Activated CD4-positive, CD25-positive, alpha-beta regulatory T cell treated with anti-CD3 and anti-CD28 coated beads, Interleukin-2, amount 50 U/mL, for 72 hours (primary cell): ENCODE data around the gene TCF7L2.

Source experiments
- DNase-seq: peaks from one replicate; pipeline ENCODE4 v3.0.0; 2021

The TCF7L2 gene

DNA sequence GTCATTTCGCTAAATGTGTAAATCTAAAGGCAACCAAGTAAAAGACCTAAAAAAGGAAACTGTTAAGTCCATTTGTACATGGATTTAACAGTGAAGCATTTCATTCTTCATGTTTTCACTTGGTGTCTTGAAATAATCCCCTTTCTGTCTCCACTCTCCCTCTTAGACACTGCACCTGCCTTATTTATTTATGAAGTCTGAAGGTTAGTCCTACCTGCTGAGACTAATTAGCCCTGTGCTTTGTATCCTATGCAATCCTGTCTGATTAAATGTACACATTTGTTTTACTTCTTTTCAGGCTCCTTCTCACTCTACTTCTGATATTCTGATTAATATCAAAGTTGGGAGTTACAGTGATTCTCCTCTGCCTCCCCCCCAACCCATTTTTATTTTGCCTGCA is 1.9 kb upstream of the TCF7L2 start:
- DNase-seq, result no peak

DNA sequence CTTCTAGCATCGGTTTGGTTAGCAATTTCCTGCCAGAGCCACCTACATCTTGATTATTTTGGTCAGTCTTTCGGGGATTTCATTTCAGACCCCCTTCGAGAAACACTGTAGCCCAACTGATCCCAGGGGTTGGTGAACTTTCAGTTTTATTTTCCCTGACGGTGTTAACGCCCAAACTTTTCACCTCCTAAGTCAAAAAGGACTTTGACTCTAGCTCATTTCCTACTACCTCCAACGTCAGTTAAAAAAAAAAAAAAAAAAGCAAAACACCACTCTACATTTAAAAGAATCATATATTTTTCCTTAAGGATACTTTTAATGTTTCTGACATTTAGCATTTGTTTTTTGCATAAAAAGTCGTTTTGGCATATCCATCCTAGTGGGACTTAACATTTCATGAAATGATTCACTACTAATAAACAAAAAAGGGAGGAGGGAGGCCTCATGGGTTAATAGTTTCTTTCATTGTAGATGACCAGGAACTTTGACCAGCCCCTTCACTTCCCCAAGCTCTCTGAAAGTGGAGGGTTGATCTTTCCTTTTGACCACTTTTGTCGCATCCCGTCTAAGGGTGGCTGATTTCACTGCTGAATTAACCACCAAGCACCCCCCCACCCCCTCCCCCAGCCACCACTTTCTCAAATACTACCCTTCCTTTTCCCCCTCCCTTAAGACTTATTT is 764 bp upstream of the TCF7L2 start:
- no peak for DNase-seq

DNA sequence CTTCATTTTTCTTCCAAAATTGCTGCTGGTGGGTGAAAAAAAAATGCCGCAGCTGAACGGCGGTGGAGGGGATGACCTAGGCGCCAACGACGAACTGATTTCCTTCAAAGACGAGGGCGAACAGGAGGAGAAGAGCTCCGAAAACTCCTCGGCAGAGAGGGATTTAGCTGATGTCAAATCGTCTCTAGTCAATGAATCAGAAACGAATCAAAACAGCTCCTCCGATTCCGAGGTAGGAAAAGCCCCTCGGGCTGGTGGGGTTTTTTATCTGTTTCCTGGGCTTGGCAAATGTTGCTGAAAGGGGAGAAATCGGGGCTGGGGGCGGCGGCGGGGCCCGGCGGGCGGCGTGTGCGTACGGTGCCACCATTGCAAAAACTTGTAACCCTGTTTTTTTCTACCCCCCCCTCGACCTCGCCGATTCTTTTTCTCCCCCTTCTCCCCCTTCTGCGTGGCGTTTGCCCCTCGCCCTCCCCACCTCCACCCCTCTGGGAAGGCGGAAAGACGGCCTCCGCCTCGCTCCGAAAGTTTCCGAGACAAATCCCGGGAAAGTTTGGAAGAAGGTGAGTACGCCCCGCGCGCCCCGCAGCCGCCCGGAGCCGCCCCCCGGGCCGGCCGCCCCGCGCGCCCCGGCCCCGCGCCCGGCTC is 789 bp downstream of the TCF7L2 start:
- DNase-seq, result no peak

DNA sequence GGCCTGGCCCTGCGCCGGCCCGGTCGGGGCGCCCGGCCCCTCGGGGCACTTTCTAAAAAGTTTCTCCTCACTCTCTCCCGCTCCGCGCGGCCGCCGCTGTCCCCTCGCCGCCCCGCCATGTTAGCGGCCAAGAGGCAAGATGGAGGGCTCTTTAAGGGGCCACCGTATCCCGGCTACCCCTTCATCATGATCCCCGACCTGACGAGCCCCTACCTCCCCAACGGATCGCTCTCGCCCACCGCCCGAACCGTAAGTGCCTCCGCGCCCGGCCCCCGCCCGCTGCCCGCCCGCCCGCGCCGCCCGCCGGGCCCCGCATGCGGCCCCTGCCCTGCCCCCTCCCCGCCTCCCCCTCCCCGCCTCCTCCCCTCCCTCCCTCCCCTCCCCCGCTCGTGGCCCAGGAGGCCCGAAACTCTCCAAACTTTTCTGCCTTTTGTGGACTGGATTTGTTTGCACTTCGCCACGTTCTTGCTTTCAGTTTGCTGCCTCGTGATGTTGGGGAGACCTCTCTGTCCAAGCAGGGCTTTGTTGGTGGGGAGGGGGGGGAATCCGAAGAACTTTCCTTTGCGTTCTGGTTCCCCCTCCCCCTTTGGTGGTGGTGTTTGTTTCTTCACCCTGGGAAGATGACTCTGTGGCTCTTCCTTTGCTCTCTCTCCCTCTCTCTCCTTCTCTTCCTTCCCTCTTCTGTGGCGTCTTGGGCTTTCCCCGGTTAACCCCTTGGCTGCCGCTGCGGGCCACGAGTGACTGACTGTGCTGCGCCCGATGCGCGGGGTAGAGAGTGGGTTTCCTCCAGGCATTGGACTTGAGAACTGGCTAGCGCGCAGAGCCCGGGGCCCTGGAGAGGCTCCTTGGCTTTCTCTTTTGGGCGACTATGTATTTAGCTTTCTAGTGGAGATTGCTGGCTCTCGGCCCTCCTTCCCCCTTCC is 1.6 kb downstream of the TCF7L2 start:
- no peak for DNase-seq

DNA sequence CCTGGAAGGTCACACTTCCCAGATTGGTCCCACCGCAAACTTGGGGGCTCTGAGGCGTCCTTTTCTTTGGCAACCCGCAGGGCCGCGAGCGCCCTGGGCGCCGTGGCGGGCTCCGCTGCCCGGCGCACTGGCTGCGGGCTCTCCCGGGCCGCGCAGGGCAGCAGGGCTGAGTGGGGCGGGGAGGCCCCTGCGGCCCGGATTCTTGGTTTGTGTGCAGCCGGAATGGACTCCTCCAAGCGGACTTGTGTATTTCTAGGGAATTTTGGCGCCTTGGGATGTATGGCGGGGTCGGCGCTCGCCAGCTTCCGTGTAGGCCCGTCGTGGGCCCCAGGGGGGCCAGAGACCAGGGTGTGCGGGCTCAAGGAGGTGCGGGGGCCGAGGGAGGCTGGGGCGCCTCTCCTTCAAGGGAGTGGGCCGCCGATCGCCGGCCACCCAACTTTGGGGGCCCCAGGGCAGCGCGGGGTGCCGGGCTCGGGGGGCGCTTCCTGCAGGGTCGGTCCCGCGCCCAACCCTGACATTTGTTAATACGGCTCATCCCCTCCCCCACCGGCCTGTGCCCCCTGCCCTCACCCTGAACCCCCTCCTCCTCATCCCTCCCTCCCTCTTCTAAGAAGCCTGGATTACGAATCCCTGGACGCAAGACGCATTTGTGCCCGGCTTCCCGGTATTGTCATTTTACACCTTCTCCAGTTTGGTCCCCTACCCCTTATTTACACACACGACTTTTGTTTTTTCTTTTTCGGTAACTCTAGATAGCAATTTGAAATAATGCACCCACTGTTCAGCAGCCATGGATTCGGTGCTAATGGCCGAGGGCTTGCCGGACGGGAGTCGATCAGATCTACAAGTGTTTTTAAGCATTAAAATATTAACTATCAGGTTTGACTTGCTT is 2.5 kb downstream of the TCF7L2 start:
- no peak for DNase-seq

DNA sequence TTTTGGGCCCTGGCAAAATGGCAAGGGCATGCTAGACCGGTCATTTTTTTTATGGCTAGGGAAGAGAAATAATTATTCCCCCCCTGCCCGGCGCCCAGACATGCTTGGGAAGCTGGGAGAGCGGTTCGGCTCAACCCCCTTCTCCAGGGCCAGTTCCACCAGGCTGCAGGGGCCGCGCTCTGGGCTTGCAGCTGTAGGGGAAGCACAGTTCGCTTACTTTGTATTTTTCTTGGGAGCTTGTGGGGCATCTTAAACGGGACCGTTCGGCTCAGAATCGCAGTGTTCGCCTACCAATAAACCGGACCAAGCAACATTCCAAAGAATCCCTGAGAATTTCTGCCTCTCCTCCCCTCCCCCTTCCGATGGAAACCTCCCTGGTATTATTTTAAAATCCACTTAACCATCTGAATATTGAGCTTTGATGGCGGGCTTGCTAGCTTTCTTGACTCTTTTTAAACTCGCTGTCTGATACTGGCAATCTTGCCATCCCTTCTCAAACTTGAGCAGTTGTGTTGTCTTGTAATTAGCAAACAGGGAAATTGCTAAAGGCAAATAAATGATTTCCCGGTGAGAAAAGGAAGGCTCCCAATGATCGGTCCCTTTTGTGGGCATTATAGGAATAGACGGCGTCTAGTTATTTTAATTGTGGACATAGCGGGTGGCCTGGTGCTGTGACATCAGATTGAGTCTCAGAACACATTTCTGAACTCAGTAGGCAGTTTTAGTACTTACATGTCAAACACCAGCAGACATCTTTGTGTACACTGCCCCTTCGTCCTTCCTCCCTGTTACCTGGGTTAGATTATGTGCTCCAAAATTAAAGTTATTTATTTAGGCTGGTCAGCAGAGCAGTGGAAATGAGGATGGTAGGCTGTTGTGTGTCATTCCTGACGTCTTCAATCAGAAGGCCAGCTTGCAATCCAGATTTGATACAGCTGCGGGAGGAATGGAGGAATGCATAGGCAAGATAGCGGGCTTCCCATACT is 3.4 kb downstream of the TCF7L2 start:
- no peak for DNase-seq

DNA sequence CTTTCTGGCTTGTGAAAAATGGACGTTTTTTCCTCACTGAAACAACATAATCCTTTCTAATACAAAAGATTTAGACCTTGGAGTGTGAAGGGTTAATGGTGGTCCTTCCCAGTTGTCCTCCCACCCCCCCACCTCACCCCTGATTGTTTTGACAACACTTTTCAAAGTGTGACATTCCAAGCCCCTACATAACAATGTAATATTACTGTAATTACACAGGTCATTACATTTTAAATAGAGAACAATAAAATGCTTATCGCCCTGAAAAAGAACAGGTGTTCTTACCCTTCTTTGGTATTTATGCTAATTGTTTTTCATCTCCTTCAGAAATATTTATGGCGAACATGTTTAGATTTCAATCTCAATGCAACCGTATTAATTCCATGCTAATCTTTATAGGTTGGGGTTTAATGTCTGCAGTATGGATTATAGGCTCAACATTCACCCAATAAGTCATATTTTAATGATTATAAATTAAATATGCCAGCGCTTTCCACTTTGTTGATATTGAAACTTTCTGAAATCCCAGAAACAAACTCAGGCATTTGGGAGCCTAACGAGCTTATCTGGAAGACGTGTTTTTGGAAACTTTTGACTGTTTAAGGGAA is 5.0 kb downstream of the TCF7L2 start:
- DNase-seq, result no peak

DNA sequence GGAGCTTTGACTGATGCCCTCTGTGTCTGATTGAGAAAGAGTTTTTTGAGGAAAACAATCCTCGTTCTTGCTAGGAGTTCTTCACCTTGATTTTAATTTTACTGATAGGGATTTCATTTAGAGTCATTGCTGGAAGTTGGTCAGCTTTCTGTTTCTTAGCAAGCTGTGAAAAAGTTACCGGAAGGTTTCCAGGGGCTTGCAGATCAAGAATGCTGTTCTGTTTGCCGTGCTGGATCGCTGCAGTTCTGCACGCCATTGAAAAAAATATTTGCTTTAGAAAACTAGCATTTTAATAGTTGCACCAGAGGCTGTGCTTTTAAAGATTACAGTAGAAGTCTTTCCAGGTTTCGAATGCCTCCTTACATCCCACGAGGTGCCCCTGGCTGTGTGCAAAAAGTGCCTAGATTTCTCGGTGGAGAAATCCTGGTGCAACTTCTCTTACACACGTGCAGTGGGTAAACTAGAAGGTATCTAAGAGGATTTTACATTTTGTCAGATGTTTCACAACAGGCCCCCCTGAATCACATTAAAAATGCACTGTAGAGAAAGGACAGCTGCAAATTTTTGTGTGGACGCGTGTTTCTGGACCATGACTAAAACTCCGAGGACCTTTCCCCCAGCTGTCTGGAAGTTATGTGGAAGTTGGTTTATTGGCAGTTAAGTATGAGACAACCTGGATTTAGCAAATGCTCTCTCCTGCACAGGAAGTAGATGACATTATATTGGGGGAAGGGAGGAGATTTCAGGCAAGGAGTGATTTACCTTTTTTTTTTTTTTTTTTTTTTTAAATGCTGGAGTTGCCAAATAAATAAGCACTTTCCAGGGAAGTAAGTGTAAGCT is 5.8 kb downstream of the TCF7L2 start:
- no peak for DNase-seq

DNA sequence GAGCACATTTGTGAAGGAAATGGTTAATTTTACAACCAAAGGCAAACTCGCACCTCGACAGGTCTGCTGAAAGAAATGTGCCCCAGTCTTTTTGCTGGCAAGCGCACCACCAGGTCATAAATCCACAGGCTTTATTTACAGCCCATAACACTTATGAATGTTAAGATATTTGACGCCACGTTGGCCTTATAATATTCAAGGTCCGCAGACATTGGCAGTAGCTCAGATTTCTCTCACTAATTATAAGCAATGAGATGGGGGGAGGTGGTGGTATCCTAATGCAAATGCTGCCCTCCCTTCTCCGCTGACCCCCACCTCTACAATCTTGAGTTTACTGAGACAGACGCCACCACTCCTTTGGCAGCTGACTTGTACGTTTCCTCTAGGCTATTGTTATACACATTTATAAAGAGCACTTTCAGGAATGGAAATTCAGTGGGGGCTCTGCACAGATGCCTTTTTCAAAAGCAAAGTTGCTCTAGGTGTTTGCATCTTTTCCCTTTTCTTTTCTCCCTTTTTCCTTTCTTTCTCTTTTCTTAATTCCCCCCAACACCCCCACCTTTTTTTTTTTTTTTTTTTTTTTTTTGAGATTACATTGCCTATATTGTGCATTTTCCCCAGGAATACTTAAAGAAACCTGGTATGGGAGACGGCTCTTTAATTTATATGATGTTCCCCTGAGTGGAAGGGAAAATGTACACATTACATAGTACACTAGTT is 6.7 kb downstream of the TCF7L2 start:
- DNase-seq, result no peak

DNA sequence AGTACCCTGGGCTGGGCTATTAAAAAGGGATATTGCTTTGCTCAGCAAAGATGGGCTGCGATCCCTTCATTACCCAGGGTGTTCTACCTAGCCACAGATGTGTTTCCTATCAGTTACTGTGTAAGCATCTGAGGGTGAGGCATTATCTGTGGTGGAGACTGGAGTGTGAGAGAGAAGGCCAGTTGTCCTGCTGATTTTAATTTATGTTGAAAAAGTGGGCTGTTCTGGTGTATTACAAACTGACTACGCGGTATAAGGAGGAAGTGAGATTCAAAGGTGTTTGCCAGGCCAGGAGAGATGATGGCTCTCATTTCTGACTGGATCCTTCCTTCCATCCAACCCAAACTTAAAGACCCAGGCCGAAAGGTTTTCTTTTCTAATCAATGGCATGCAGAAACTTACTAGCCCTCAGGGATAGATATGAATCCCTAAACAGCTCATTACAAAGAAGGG is 7.6 kb downstream of the TCF7L2 start:
- DNase-seq, result no peak

DNA sequence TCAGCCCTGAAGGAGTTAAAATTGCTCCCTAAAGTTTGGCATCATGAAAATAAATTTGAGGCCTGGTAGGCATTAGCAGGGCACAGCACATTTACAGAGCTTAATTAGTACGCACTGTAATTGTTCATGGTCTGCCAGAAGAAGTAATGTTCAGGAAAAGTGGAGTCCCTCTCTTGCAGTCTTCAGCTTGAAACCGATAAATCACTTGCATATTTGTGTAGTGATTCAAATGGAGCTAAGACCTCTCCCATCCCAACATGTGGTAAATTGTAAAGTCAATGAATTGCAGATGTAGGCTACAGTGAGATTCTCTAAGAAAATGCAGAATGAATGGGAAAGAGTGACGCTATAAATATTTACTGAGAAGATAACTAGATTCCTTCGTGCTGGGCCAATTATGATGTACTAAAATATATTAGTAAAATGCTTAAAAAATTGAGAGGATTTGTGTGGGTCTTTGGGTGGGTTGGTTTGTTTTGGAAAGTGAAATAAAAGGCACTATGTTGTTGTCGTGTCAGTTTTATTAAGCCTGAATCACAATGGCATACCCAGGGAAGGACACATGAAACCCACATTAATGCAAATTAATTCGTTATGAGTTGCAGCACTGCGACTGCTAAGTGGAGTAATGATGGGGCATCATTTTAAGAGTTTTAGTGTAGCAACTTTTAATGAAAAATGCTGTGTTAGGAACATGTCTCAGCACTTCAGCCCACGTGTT is 8.4 kb downstream of the TCF7L2 start:
- DNase-seq, result no peak

DNA sequence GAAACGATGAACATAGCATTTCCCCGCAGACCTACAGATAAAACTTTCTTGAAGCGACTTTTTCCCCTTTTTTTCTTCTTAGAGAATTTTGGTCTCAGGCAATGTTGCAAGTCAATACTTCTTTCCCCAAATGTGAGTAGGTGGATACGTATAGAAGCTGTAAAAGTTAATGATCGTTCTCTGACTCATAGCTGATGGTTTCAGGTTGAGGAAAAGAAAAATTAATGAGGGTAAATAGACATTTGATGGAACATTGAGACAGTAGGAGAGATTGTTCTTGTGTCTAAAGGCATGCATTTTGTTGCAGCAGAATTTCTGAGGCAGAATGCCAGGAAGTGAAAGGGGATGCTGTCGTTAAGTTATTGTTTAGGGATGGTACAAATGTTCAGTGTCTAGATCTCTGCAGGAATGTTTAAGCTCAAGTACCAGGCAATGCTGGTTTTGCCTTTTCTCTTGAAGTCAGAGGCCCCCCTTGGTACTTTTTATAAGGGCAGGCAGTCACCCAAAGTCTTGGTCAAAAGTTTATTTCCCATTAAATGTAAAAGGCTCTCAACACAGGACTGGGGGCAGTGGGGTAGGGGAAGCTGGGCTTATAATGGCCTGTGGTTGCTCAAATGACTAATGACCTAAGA is 9.3 kb downstream of the TCF7L2 start:
- DNase-seq, result no peak

DNA sequence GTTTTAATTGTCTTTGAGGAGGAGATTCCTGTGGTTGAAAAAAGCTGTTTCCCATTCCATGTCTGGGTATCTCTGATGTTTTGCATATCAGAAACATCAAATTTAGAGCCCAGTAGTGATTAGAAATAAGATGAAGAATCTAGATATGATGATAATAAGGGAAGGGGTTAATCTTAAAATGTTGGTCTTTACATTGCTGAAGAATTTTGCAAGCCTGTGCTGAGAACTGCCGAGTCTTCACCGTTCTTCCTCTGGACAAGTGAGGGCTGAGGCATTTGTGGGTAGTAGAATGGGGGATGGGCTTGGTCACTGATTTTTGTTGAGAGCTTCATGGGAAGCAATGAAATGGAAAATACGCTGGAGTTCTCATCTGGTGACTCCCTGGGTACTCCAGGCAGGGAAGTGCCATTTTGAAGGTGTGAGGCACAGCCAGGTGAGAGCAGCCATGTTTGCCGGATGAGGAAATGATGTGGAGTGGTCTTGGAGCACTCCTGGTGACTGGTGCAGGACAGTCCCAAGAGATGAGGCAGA is 10.2 kb downstream of the TCF7L2 start:
- no peak for DNase-seq

DNA sequence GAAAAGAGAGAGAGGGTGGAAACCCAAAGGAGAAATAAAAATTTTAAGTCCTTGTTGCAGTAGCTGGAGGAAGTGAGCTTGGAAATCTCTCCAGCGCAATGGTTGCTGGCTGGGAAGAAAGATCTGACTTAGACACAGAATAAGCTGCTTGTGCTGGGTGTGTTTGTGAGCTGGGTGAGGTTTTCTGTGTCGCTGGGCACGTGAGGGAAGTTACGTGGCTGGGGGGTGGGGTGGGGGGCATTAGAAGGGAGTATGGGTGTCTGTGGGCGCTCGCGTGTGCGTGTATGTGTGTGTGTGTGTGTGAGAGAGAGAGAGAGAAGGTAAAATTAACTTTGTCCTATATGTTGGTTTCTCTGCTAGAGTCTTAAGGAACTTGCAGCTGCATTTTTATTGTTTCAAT is 11.6 kb downstream of the TCF7L2 start:
- DNase-seq, result no peak

DNA sequence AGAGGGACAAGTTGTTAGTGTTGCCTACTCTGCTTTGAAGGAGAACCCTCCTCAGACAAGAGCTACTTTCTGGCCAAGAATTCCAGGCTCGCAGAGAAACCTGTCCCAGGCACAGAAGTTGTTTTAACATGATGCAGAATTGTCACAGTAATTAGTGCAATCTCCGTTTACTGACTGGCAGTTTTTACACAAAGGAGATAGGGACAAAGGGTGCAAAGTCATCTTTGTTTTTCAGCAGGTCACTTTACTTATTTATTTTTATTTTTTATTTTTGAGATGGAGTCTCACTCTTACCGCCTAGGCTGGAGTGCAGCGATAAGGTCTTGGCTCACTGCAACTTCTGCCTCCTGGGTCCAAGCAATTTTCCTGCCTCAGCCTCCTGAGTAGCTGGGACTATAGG is 12.3 kb downstream of the TCF7L2 start:
- no peak for DNase-seq

DNA sequence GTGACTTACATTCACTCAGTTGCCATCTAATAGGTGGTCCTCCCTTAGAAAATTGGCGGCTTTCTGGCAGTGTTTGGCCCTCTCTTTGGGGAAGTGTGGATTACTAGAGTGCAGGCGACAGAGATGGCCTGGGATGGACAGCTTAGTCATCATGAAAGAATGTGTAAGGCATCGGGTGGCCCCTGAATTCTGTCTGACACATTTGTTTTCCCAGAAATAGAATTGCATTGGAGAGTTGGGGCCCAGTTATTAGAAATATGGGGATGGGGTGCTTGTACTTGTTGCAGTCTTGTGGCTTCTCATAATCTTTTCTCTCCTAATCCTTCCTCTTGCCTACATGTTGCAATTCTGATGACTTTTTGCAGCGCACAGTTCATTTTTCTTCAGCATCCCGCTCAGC is 13.8 kb downstream of the TCF7L2 start:
- DNase-seq, result no peak

DNA sequence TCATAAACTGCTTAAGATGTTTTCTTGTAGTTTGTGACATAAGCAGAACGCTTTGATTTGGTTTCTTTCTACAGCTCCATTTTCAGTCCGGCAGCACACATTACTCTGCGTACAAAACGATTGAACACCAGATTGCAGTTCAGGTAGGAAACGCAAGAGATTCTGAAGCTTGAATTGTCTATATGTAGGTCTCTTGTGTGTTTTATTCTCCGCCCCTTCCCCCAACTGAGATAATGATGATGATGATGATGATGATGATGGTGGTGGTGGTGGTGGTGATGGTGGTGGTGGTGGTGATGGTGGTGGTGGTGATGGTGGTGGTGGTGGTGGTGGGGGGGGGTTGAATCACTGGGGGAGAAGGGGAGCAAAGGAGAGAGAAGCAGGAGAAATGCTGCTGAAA is 14.4 kb downstream of the TCF7L2 start:
- DNase-seq, result no peak
